ENCODE results near the gene KCNC4. TPM values are rescaled to one million over a fixed set of nuclear protein-coding genes. Genes with fewer than 3 reads are reported as not detected.

The KCNC4 gene
- total RNA-seq, 4 donors from 2014 or later = 4.6 to 18.0 (median 9.7) TPM

DNA sequence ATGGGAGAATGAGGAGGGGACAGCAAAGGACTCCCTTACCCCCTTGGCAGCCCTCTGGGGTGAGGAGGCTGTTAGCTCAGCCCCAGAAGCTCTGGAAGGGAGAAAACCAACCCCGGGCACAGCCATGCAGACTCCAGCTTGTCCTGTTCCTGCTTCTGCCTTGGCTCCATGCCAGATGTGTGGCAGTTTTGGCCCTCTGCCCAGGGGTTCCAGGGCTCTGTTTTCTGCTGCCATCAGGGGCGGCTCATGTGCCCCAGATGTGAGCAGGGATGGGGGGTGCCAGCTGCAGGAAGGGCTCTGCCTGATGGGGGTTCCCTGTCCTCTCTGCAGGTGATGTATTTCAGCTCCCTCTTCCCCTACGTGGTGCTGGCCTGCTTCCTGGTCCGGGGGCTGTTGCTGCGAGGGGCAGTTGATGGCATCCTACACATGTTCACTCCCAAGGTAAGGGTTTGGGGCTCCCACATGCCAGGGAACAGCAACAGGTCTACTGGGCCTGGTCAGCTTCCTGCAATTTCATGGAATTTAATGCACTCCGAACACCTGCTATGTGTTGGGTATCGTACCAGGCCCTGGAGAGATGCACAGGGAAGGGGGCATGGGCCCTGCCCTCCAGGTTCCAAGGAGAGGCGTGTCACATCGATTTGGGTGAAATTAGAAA lies 33.7 kb upstream of the KCNC4 start:
- intact Hi-C loops (cut with DNase I) = no loop called here
- Histone ChIP-seq H3K4me1 (peaks cover 3 to 10% (median 5%) of the 10 kb centered on the region in 4 donors), H3K27ac (replicated peaks in 1 of 4) (no peak overlapping the region), H3K36me3 (no peaks in the 10 kb centered on the region), H3K4me3 (no peak overlapping the region), H3K27me3 (peaks cover 0 to 14% (median 0%) of the 10 kb centered on the region in 4 donors), H3K9me3 (peaks cover 0 to 4% (median 0%) of the 10 kb centered on the region in 4 donors)
- 74% methylated on average over 5 of the region's 9 CpGs for WGBS
- no peak for DNase-seq (ENCODE audit: extremely low spot score)
- TF ChIP-seq POLR2A (IDR thresholded peaks at IDR 0.05; ENCODE audit: low read depth) (no peak), POLR2AphosphoS5 (IDR thresholded peaks at IDR 0.05) (no peak), EP300 (IDR thresholded peaks at IDR 0.05) (no peak)
- TF ChIP-seq, protein P1, sequence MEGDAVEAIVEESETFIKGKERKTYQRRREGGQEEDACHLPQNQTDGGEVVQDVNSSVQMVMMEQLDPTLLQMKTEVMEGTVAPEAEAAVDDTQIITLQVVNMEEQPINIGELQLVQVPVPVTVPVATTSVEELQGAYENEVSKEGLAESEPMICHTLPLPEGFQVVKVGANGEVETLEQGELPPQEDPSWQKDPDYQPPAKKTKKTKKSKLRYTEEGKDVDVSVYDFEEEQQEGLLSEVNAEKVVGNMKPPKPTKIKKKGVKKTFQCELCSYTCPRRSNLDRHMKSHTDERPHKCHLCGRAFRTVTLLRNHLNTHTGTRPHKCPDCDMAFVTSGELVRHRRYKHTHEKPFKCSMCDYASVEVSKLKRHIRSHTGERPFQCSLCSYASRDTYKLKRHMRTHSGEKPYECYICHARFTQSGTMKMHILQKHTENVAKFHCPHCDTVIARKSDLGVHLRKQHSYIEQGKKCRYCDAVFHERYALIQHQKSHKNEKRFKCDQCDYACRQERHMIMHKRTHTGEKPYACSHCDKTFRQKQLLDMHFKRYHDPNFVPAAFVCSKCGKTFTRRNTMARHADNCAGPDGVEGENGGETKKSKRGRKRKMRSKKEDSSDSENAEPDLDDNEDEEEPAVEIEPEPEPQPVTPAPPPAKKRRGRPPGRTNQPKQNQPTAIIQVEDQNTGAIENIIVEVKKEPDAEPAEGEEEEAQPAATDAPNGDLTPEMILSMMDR (IDR thresholded peaks at IDR 0.05) = no peak

- DNase-seq (ENCODE audit: extremely low spot score) = no peak
- Histone ChIP-seq H3K27ac (replicated peaks in 1 of 4) (no peak overlapping the region), H3K4me3 (no peak overlapping the region), H3K9me3 (peaks cover 0 to 4% (median 0%) of the 10 kb centered on the region in 4 donors), H3K27me3 (peaks cover 0 to 4% (median 0%) of the 10 kb centered on the region in 4 donors), H3K36me3 (no peaks in the 10 kb centered on the region), H3K4me1 (peaks cover 3 to 10% (median 5%) of the 10 kb centered on the region in 4 donors)
- intact Hi-C loops (cut with DNase I) = no loop called here
- 62% methylated on average over 4 of the region's 4 CpGs for WGBS
- TF ChIP-seq, protein P1 (IDR thresholded peaks at IDR 0.05) = no peak
- no peak for TF ChIP-seq EP300 (IDR thresholded peaks at IDR 0.05)
These were observed 32.3 kb upstream of the KCNC4 start for GRCh38 chr1:110177775-110178174.

GRCh38 chr1:110183642-110184167 lies 26.4 kb upstream of the KCNC4 start:
- WGBS = 86% methylated on average over 12 of the region's 12 CpGs
- peaks cover 24 to 35% (median 27%) of the 10 kb centered on the region in 4 donors for H3K4me1 ChIP-seq
- no peak for DNase-seq (ENCODE audit: extremely low spot score)
- H3K27ac ChIP-seq (replicated peaks in 1 of 4) = no peak overlapping the region
- TF ChIP-seq POLR2AphosphoS5 (IDR thresholded peaks at IDR 0.05) (no peak), EP300 (IDR thresholded peaks at IDR 0.05) (no peak), POLR2A (IDR thresholded peaks at IDR 0.05; ENCODE audit: low read depth) (no peak)
- TF ChIP-seq, protein P1 (IDR thresholded peaks at IDR 0.05) = no peak
- H3K36me3 ChIP-seq = no peaks in the 10 kb centered on the region
- intact Hi-C loops (cut with DNase I) = no loop called here
- H3K9me3 ChIP-seq = peaks cover 0 to under 1% (median 0%) of the 10 kb centered on the region in 4 donors
- no peak overlapping the region for H3K4me3 ChIP-seq
- H3K27me3 ChIP-seq = no peaks in the 10 kb centered on the region

DNA sequence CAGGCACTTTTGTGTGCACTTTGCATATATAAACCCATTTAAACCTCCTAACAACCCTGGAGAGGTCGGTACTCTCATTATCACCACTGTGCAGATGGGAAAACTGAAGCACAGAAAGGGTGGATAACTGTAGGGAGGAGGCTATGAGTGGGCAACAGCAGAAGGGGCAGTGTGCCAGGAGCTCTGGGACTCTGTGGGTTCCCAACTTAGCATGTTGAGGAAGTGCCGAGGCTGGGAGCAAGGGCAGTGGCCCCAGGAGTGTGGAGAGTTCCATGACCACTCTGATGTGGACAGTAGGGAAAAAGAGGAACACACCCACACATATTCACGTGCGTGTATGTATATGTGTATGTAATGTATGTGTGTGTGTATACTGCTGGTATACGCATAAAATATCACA lies 25.7 kb upstream of the KCNC4 start:
- no peaks in the 10 kb centered on the region for H3K9me3 ChIP-seq
- H3K4me3 ChIP-seq = no peak overlapping the region
- intact Hi-C loops (cut with DNase I) = no loop called here
- WGBS = 66% methylated on average over 5 of the region's 5 CpGs
- H3K27me3 ChIP-seq = no peaks in the 10 kb centered on the region
- TF ChIP-seq POLR2AphosphoS5 (IDR thresholded peaks at IDR 0.05) (no peak), POLR2A (IDR thresholded peaks at IDR 0.05; ENCODE audit: low read depth) (no peak), EP300 (IDR thresholded peaks at IDR 0.05) (no peak)
- TF ChIP-seq, protein P1 (IDR thresholded peaks at IDR 0.05) = no peak
- no peak for DNase-seq (ENCODE audit: extremely low spot score)
- no peaks in the 10 kb centered on the region for H3K36me3 ChIP-seq
- H3K27ac ChIP-seq (replicated peaks in 1 of 4) = no peak overlapping the region
- peaks cover 31 to 40% (median 34%) of the 10 kb centered on the region in 4 donors for H3K4me1 ChIP-seq
